Sigmoid colon (tissue), 4 donors: ENCODE data around the gene CHP1.

Source experiments
- CTCF ChIP-seq, 4 experiments: fragments of 450-650 bp in 3 of 4; fragments of 200-600 bp in 1 of 4; IDR thresholded peaks; one replicate each; pipeline ENCODE4 v1.5.1; 2016 to 2019; ENCODE audit warnings: antibody characterized with exemption in 4 of 4, mild to moderate bottlenecking in 3 of 4, moderate library complexity in 2 of 4
- EP300 ChIP-seq, 4 donors: sonication (generic); formaldehyde crosslinking; IDR thresholded peaks; one replicate each; pipeline ENCODE4 v1.6.1; 2017; ENCODE audit warnings: antibody characterized with exemption in 4 of 4
- POLR2A ChIP-seq, 2 donors: fragments of 450-650 bp; IDR thresholded peaks; one replicate each; pipeline ENCODE4 v1.6.1; 2016; ENCODE audit warnings: antibody characterized with exemption in 2 of 2, mild to moderate bottlenecking in 2 of 2, moderate library complexity in 2 of 2
- POLR2AphosphoS5 ChIP-seq, 4 donors: sonication (generic); formaldehyde crosslinking; IDR thresholded peaks; one replicate each; pipeline ENCODE4 v1.6.1; 2017; ENCODE audit warnings: antibody characterized with exemption in 4 of 4

DNA sequence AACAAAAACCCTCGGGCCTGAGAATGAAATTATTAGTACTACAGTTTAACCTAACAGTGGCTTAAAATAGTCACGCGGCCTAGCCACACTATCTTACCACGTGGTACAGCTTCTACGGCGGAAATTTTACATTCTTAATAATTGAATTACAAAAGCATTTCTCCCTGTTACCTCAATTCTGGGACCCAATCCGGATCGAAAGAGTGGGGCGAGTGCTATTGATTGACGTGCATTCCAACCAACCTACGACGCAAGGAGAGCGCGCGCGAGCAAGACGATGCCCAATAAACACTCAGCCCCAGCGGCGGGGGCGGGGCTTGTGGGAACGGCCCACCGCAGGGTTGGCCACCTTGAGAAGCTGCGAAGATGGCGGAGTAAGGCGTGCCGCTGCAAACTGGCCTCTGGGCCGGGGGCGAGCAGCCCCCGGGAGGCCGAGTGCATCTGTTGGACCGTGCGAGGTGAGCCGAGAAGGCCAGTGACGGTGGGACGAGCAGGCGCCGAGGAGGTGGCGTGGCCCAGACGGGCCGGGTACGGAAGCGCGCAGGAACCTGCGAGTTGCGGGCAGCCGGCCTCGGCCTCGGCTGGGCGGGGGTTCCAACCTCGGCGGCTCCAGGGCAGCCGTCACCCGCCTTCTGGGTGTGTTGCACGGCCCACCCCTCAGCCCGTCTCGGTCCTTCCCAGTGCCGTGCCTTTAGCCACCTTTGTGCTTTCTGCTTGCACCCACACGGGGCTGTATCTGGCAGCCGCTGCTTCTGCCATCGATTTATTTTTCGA lies 52.8 kb downstream of the CHP1 start:
- TF ChIP-seq CTCF (IDR thresholded peaks at IDR 0.05) (no peak), POLR2AphosphoS5 (IDR thresholded peaks at IDR 0.05) (peak; percentile 93 to 97 (median 94)), POLR2A (IDR thresholded peaks at IDR 0.05) (peak; percentile 82 to 90), EP300 (IDR thresholded peaks at IDR 0.05) (peak in 1 of 4 donors; percentile 9)
